Neural cell (in vitro differentiated cells): ENCODE data around the gene NT5C2. TPM values are rescaled to one million over a fixed set of nuclear protein-coding genes. Genes with fewer than 3 reads are reported as not detected.

Experiments
- H2AFZ ChIP-seq: fragments of 200-600, 300-800 bp; sonication (generic), shearing (Covaris generic); 2 replicates; pipeline ENCODE4 v1.6.0; 2014; ENCODE audit warnings: low read depth, mild to moderate bottlenecking, antibody characterized with exemption, low read length, moderate library complexity
- H3F3A ChIP-seq: fragments of 200-600 bp; shearing (Covaris generic); 2 replicates; pipeline ENCODE4 v1.6.1; 2016; ENCODE audit warnings: mild to moderate bottlenecking, moderate library complexity, mixed read lengths, antibody characterized with exemption, low read length; ENCODE audit not compliant: insufficient read depth, poor library complexity, severe bottlenecking
- H3K27ac ChIP-seq: fragments of 200-600, 300-800 bp; sonication (generic), shearing (Covaris generic); 2 replicates; pipeline ENCODE4 v1.5.1; 2014; ENCODE audit warnings: mild to moderate bottlenecking, low read length, moderate library complexity
- H3K27me3 ChIP-seq: fragments of 300-800, 200-600 bp; sonication (generic), shearing (Covaris generic); 2 replicates; pipeline ENCODE4 v1.6.0; 2014; ENCODE audit warnings: mild to moderate bottlenecking, low read depth, low read length, moderate library complexity; ENCODE audit not compliant: insufficient read depth
- H3K36me3 ChIP-seq: fragments of 300-800, 200-600 bp; sonication (generic), shearing (Covaris generic); 2 replicates; pipeline ENCODE4 v1.5.1; 2014; ENCODE audit warnings: mild to moderate bottlenecking, antibody characterized with exemption, low read length, moderate library complexity; ENCODE audit not compliant: insufficient read depth
- H3K4me2 ChIP-seq: fragments of 300-800, 200-600 bp; sonication (generic), shearing (Covaris generic); 2 replicates; pipeline ENCODE4 v1.6.0; 2014; ENCODE audit warnings: mild to moderate bottlenecking, low read length
- H3K4me3 ChIP-seq: fragments of 300-800, 200-600 bp; sonication (generic), shearing (Covaris generic); 2 replicates; pipeline ENCODE4 v1.5.1; 2014; ENCODE audit warnings: mild to moderate bottlenecking, low read length, moderate library complexity
- H3K79me2 ChIP-seq: fragments of 200-600 bp; shearing (Covaris generic); replicated peaks from 2 replicates; pipeline ENCODE4 v1.6.0; 2014; ENCODE audit warnings: mild to moderate bottlenecking, low read length, moderate library complexity; ENCODE audit not compliant: insufficient read depth
- H3K9ac ChIP-seq: fragments of 300-800, 200-600 bp; sonication (generic), shearing (Covaris generic); 2 replicates; pipeline ENCODE4 v1.6.1; 2016; ENCODE audit warnings: mild to moderate bottlenecking, low read length, mixed read lengths
- H3K9me2 ChIP-seq: fragments of 200-600 bp; shearing (Covaris generic); 2 replicates; pipeline ENCODE4 v1.6.1; 2016; ENCODE audit warnings: mild to moderate bottlenecking, low read length, mixed read lengths; ENCODE audit not compliant: insufficient read depth
- H3K9me3 ChIP-seq: fragments of 200-600, 300-800 bp; sonication (generic), shearing (Covaris generic); 2 replicates; pipeline ENCODE4 v1.6.1; 2016; ENCODE audit warnings: mild to moderate bottlenecking, mixed run types, low read length, moderate library complexity, mixed read lengths
- H4K20me1 ChIP-seq: fragments of 200-600 bp; shearing (Covaris generic); 2 replicates; pipeline ENCODE4 v1.6.1; 2016; ENCODE audit warnings: mild to moderate bottlenecking, mixed run types; ENCODE audit not compliant: insufficient read depth
- EZH2 ChIP-seq: fragments of 200-600, 300-800 bp; shearing (Covaris generic), sonication (generic); IDR thresholded peaks from 2 replicates; pipeline ENCODE4 v1.6.1; 2014; ENCODE audit warnings: antibody characterized with exemption, low read length, borderline replicate concordance, mild to moderate bottlenecking; ENCODE audit not compliant: insufficient read depth, poor library complexity, severe bottlenecking
- MXI1 ChIP-seq: fragments of 450-650 bp; conservative IDR thresholded peaks from 2 replicates; pipeline ENCODE4 v1.6.1; 2014; ENCODE audit warnings: antibody characterized with exemption, mild to moderate bottlenecking; ENCODE audit not compliant: poor library complexity, severe bottlenecking
- POLR2AphosphoS5 ChIP-seq: IDR thresholded peaks from 2 replicates; pipeline ENCODE4 v1.6.1; 2012
- RAD21 ChIP-seq: fragments of 450-650 bp; conservative IDR thresholded peaks from 2 replicates; pipeline ENCODE4 v1.6.1; 2014; ENCODE audit warnings: antibody characterized with exemption, mild to moderate bottlenecking, moderate library complexity
- SMC3 ChIP-seq: fragments of 450-650 bp; conservative IDR thresholded peaks from 2 replicates; pipeline ENCODE4 v1.6.1; 2014; ENCODE audit warnings: antibody characterized with exemption, mild to moderate bottlenecking, moderate library complexity; ENCODE audit not compliant: poor library complexity
- TAF1 ChIP-seq: IDR thresholded peaks from 2 replicates; pipeline ENCODE4 v1.6.1; 2012; ENCODE audit warnings: low read depth
- polyA plus RNA-seq: library from polyadenylated mRNA; depleted of rRNA; stranded (reverse); fragments of >200 nt; gene quantifications from 2 replicates; pipeline ENCODE4 v1.2.3, GENCODE V29; 2014
- TF ChIP-seq, protein P1 (sequence below): IDR thresholded peaks from 2 replicates; pipeline ENCODE4 v1.6.1; 2012; ENCODE audit warnings: borderline replicate concordance
- TF ChIP-seq, protein P2 (sequence below): fragments of 450-650 bp; IDR thresholded peaks from 2 replicates; pipeline ENCODE4 v1.5.1; 2014; ENCODE audit warnings: antibody characterized with exemption, mild to moderate bottlenecking, moderate library complexity; ENCODE audit not compliant: poor library complexity, severe bottlenecking

The NT5C2 gene
- polyA plus RNA-seq, 1 donor from 2014 or later = 190 TPM

DNA sequence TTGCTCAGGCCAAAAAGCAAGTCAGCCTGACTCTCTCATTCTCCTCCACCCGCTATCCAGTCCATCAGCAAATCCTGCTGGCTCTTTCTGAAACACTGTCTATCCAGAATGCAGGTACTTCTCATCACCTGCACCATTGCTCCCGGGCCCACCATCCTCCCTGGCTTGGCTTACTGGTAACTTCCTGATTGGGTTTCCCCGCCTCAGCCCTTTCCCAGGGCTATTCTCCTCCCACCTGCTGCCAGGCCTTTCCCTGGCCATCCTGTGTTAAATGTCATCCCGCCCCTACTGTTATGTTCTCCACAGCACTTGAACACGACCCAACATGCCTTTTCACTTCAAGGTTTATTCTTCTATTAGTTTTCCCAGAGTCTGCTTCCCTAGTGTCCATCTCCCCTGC, 150.9 kb downstream of the NT5C2 start:
- no peak overlapping the region for H3K9ac ChIP-seq
- H3K79me2 ChIP-seq = no peaks in the 10 kb centered on the region
- no peaks in the 10 kb centered on the region for H3K9me2 ChIP-seq
- no peak overlapping the region for H2AFZ ChIP-seq
- H3K9me3 ChIP-seq = no peaks in the 10 kb centered on the region
- H3K27me3 ChIP-seq = no peaks in the 10 kb centered on the region
- no peaks in the 10 kb centered on the region for H3F3A ChIP-seq
- H3K4me3 ChIP-seq = no peak overlapping the region
- H3K4me2 ChIP-seq = no peak overlapping the region
- no peaks in the 10 kb centered on the region for H4K20me1 ChIP-seq
- TF ChIP-seq, protein P1, sequence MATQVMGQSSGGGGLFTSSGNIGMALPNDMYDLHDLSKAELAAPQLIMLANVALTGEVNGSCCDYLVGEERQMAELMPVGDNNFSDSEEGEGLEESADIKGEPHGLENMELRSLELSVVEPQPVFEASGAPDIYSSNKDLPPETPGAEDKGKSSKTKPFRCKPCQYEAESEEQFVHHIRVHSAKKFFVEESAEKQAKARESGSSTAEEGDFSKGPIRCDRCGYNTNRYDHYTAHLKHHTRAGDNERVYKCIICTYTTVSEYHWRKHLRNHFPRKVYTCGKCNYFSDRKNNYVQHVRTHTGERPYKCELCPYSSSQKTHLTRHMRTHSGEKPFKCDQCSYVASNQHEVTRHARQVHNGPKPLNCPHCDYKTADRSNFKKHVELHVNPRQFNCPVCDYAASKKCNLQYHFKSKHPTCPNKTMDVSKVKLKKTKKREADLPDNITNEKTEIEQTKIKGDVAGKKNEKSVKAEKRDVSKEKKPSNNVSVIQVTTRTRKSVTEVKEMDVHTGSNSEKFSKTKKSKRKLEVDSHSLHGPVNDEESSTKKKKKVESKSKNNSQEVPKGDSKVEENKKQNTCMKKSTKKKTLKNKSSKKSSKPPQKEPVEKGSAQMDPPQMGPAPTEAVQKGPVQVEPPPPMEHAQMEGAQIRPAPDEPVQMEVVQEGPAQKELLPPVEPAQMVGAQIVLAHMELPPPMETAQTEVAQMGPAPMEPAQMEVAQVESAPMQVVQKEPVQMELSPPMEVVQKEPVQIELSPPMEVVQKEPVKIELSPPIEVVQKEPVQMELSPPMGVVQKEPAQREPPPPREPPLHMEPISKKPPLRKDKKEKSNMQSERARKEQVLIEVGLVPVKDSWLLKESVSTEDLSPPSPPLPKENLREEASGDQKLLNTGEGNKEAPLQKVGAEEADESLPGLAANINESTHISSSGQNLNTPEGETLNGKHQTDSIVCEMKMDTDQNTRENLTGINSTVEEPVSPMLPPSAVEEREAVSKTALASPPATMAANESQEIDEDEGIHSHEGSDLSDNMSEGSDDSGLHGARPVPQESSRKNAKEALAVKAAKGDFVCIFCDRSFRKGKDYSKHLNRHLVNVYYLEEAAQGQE = no peak
- no peak for TF ChIP-seq EZH2
- no peak for TF ChIP-seq POLR2AphosphoS5
- TF ChIP-seq, protein P2, sequence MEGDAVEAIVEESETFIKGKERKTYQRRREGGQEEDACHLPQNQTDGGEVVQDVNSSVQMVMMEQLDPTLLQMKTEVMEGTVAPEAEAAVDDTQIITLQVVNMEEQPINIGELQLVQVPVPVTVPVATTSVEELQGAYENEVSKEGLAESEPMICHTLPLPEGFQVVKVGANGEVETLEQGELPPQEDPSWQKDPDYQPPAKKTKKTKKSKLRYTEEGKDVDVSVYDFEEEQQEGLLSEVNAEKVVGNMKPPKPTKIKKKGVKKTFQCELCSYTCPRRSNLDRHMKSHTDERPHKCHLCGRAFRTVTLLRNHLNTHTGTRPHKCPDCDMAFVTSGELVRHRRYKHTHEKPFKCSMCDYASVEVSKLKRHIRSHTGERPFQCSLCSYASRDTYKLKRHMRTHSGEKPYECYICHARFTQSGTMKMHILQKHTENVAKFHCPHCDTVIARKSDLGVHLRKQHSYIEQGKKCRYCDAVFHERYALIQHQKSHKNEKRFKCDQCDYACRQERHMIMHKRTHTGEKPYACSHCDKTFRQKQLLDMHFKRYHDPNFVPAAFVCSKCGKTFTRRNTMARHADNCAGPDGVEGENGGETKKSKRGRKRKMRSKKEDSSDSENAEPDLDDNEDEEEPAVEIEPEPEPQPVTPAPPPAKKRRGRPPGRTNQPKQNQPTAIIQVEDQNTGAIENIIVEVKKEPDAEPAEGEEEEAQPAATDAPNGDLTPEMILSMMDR = no peak
- no peak for TF ChIP-seq TAF1
- no peak for TF ChIP-seq MXI1
- no peaks in the 10 kb centered on the region for H3K36me3 ChIP-seq
- no peak overlapping the region for H3K27ac ChIP-seq

DNA sequence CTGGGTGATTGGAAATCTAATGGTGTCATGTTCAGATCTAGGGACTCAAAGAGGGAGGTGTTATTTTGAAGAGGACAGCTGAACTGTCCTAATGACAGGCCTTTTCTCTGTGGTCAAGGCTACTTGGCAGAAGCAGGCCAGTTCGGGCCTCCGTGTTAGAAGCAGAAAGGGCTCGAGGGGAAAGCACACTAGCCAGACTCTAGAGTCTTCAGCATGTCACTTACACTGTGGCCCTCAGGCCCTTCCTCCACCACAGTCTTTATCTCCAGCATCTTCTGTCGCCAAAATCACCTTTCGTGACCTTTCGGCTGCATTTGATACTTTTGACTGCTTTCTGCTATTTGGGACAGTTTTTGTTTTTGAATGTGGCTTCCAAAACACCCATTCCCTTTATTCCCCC, 151.7 kb downstream of the NT5C2 start:
- Histone ChIP-seq H3K27ac (no peak overlapping the region), H2AFZ (no peak overlapping the region), H3K27me3 (no peaks in the 10 kb centered on the region), H3K36me3 (no peaks in the 10 kb centered on the region), H3K79me2 (no peaks in the 10 kb centered on the region), H3K9me3 (no peaks in the 10 kb centered on the region), H3K9ac (no peak overlapping the region), H3K9me2 (no peaks in the 10 kb centered on the region), H3K4me3 (no peak overlapping the region), H4K20me1 (no peaks in the 10 kb centered on the region), H3F3A (no peaks in the 10 kb centered on the region), H3K4me2 (no peak overlapping the region)
- TF ChIP-seq EZH2 = no peak
- TF ChIP-seq, protein P2 = no peak
- no peak for TF ChIP-seq RAD21
- TF ChIP-seq SMC3 = no peak
